HEK293 (cell line): Measurements from ENCODE around the gene ITFG2.
A peak's percentile ranks its signal among the peaks of the same experiment; 100 is the strongest.

Experiments used
- BCL11A ChIP-seq: fragments of 450-650 bp; formaldehyde crosslinking; IDR thresholded peaks from 2 replicates; pipeline ENCODE4 v1.5.1; 2016; ENCODE audit warnings: low read depth, missing biosample characterization, missing genetic modification characterization
- FEZF1 ChIP-seq: fragments of 450-650 bp; formaldehyde crosslinking; IDR thresholded peaks from 2 replicates; pipeline ENCODE4 v1.5.1; 2016; ENCODE audit warnings: missing biosample characterization, missing genetic modification characterization
- HOXA7 ChIP-seq: sonication (generic); formaldehyde crosslinking; IDR thresholded peaks from 2 replicates; pipeline ENCODE4 v1.8.1; 2022; ENCODE audit warnings: missing genetic modification reagents, borderline replicate concordance
- KLF8 ChIP-seq: fragments of 450-650 bp; formaldehyde crosslinking; IDR thresholded peaks from 2 replicates; pipeline ENCODE4 v1.5.1; 2016; ENCODE audit warnings: missing biosample characterization, missing genetic modification characterization
- SP2 ChIP-seq: fragments of 450-650 bp; formaldehyde crosslinking; IDR thresholded peaks from 2 replicates; pipeline ENCODE4 v1.5.1; 2016; ENCODE audit warnings: missing biosample characterization, missing genetic modification characterization
- SP7 ChIP-seq: fragments of 450-650 bp; formaldehyde crosslinking; IDR thresholded peaks from 2 replicates; pipeline ENCODE4 v1.5.1; 2016; ENCODE audit warnings: missing biosample characterization, missing genetic modification characterization
- TRIM28 ChIP-seq: IDR thresholded peaks from 2 replicates; pipeline ENCODE4 v1.6.1; 2011; ENCODE audit warnings: low read length, control low read depth, borderline replicate concordance
- YY2 ChIP-seq: fragments of 450-650 bp; formaldehyde crosslinking; IDR thresholded peaks from 2 replicates; pipeline ENCODE4 v1.5.1; 2016; ENCODE audit warnings: missing biosample characterization, missing genetic modification characterization
- ZBTB21 ChIP-seq: fragments of 450-650 bp; formaldehyde crosslinking; IDR thresholded peaks from 2 replicates; pipeline ENCODE4 v1.5.1; 2017; ENCODE audit warnings: missing biosample characterization, missing genetic modification characterization
- ZBTB44 ChIP-seq: fragments of 450-650 bp; IDR thresholded peaks from 2 replicates; pipeline ENCODE4 v1.5.1; 2018; ENCODE audit warnings: missing biosample characterization, mild to moderate bottlenecking, missing genetic modification characterization
- ZFP37 ChIP-seq: fragments of 450-650 bp; formaldehyde crosslinking; IDR thresholded peaks from 2 replicates; pipeline ENCODE4 v1.5.1; 2016; ENCODE audit warnings: missing biosample characterization, missing genetic modification characterization
- ZFP41 ChIP-seq: fragments of 450-650 bp; formaldehyde crosslinking; IDR thresholded peaks from 2 replicates; pipeline ENCODE4 v1.5.1; 2016; ENCODE audit warnings: missing biosample characterization, missing genetic modification characterization, borderline replicate concordance
- ZFP69B ChIP-seq: fragments of 450-650 bp; formaldehyde crosslinking; IDR thresholded peaks from 2 replicates; pipeline ENCODE4 v1.5.1; 2016; ENCODE audit warnings: missing biosample characterization, missing genetic modification characterization
- ZNF16 ChIP-seq: fragments of 450-650 bp; formaldehyde crosslinking; IDR thresholded peaks from 2 replicates; pipeline ENCODE4 v1.5.1; 2016; ENCODE audit warnings: low read depth, missing biosample characterization, missing genetic modification characterization
- ZNF221 ChIP-seq: fragments of 450-650 bp; formaldehyde crosslinking; IDR thresholded peaks from 2 replicates; pipeline ENCODE4 v1.5.1; 2017; ENCODE audit warnings: missing biosample characterization, missing genetic modification characterization, borderline replicate concordance
- ZNF239 ChIP-seq: fragments of 450-650 bp; formaldehyde crosslinking; IDR thresholded peaks from 2 replicates; pipeline ENCODE4 v1.5.1; 2016; ENCODE audit warnings: missing biosample characterization, missing genetic modification characterization
- ZNF266 ChIP-seq: fragments of 450-650 bp; formaldehyde crosslinking; IDR thresholded peaks from 2 replicates; pipeline ENCODE4 v1.5.1; 2016; ENCODE audit warnings: missing biosample characterization, missing genetic modification characterization, low read depth
- ZNF302 ChIP-seq: fragments of 450-650 bp; formaldehyde crosslinking; IDR thresholded peaks from 2 replicates; pipeline ENCODE4 v1.5.1; 2016; ENCODE audit warnings: missing biosample characterization, missing genetic modification characterization, low read depth
- ZNF335 ChIP-seq: fragments of 450-650 bp; formaldehyde crosslinking; conservative IDR thresholded peaks from 2 replicates; pipeline ENCODE4 v1.5.1; 2016; ENCODE audit warnings: missing biosample characterization, missing genetic modification characterization
- ZNF362 ChIP-seq: fragments of 450-650 bp; formaldehyde crosslinking; IDR thresholded peaks from 2 replicates; pipeline ENCODE4 v1.5.1; 2016; ENCODE audit warnings: missing biosample characterization, missing genetic modification characterization
- ZNF366 ChIP-seq: fragments of 450-650 bp; formaldehyde crosslinking; conservative IDR thresholded peaks from 2 replicates; pipeline ENCODE4 v1.5.1; 2016; ENCODE audit warnings: missing biosample characterization, missing genetic modification characterization
- ZNF518A ChIP-seq: fragments of 450-650 bp; formaldehyde crosslinking; conservative IDR thresholded peaks from 2 replicates; pipeline ENCODE4 v1.5.1; 2016; ENCODE audit warnings: low read depth, missing biosample characterization, missing genetic modification characterization
- ZNF580 ChIP-seq: fragments of 450-650 bp; formaldehyde crosslinking; IDR thresholded peaks from 2 replicates; pipeline ENCODE4 v1.5.1; 2016; ENCODE audit warnings: missing biosample characterization, missing genetic modification characterization
- ZNF596 ChIP-seq: fragments of 450-650 bp; IDR thresholded peaks from 2 replicates; pipeline ENCODE4 v1.5.0; 2018; ENCODE audit warnings: missing biosample characterization, mild to moderate bottlenecking, missing genetic modification characterization, moderate library complexity
- ZNF629 ChIP-seq: fragments of 450-650 bp; formaldehyde crosslinking; IDR thresholded peaks from 2 replicates; pipeline ENCODE4 v1.5.1; 2017; ENCODE audit warnings: missing biosample characterization, missing genetic modification characterization
- ZNF660 ChIP-seq: fragments of 450-650 bp; IDR thresholded peaks from 2 replicates; pipeline ENCODE4 v1.5.1; 2018; ENCODE audit warnings: missing biosample characterization, mild to moderate bottlenecking, missing genetic modification characterization
- ZNF747 ChIP-seq: fragments of 450-650 bp; formaldehyde crosslinking; IDR thresholded peaks from 2 replicates; pipeline ENCODE4 v1.5.1; 2016; ENCODE audit warnings: missing biosample characterization, missing genetic modification characterization
- ZNF792 ChIP-seq: fragments of 450-650 bp; formaldehyde crosslinking; IDR thresholded peaks from 2 replicates; pipeline ENCODE4 v1.5.1; 2016; ENCODE audit warnings: missing biosample characterization, missing genetic modification characterization
- ZSCAN30 ChIP-seq: fragments of 450-650 bp; IDR thresholded peaks from 2 replicates; pipeline ENCODE4 v1.5.1; 2018; ENCODE audit warnings: missing biosample characterization, mild to moderate bottlenecking, missing genetic modification characterization, moderate library complexity
- ZSCAN4 ChIP-seq: fragments of 450-650 bp; formaldehyde crosslinking; IDR thresholded peaks from 2 replicates; pipeline ENCODE4 v1.5.1; 2017; ENCODE audit warnings: missing biosample characterization, missing genetic modification characterization

ITFG2 gene

GRCh38 chr12:2812290-2813213 lies at the start of gene ITFG2 (continued):
- TF ChIP-seq ZNF518A (tag by site-specific recombination) (peak; percentile 73), ZBTB44 (0 out of 2 replicates have a peak, but pooled peaks have one; percentile 5), KLF8 (tag by site-specific recombination) (peak; percentile 94), ZFP37 (tag by site-specific recombination) (peak; percentile 94), ZSCAN30 (tag by site-specific recombination) (peak; percentile 96), ZNF239 (tag by site-specific recombination) (no peak), SP7 (tag by site-specific recombination) (peak; percentile 96), BCL11A (tag by site-specific recombination) (peak; percentile 71; the same call in 1 of the 2 replicates), ZNF366 (tag by site-specific recombination) (peak; percentile 54), ZNF221 (tag by site-specific recombination) (no peak), ZNF16 (no peak), ZNF792 (tag by site-specific recombination) (peak; percentile 61; the same call in 1 of the 2 replicates), ZFP69B (peak; percentile 91), ZSCAN4 (tag by site-specific recombination) (peak; percentile 44; the same call in 1 of the 2 replicates), ZNF580 (peak; percentile 93), ZNF266 (tag by site-specific recombination) (no peak), ZBTB21 (tag by site-specific recombination) (peak; percentile 99), ZNF302 (tag by site-specific recombination) (no peak), ZNF747 (no peak), HOXA7 (CRISPR knock-in tag) (no peak), FEZF1 (tag by site-specific recombination) (peak; percentile 57), ZFP41 (tag by site-specific recombination) (no peak), ZNF596 (peak; percentile 29; the same call in 1 of the 2 replicates), ZNF660 (tag by site-specific recombination) (peak; percentile 84), ZNF629 (tag by site-specific recombination) (peak; percentile 100), SP2 (tag by site-specific recombination) (peak; percentile 95), TRIM28 (peak; percentile 95), ZNF362 (tag by site-specific recombination) (peak; percentile 92), ZNF335 (tag by site-specific recombination) (peak; percentile 92), YY2 (tag by site-specific recombination) (peak; percentile 68; the same call in 1 of the 2 replicates)
